Osteocyte (in vitro differentiated cells): ENCODE results near the gene SYTL2. TPM values are rescaled to one million over a fixed set of nuclear protein-coding genes. Genes with fewer than 3 reads are reported as not detected.
"Not testable (repeated sequence)": the region's sequence is repeated elsewhere in the genome, so short reads cannot be mapped to it uniquely, and the experiment has no call there.

Experiments
- DNase-seq: peaks from one replicate; pipeline ENCODE4 v3.0.0; 2021; ENCODE audit warnings: mixed read lengths; ENCODE audit not compliant: unreplicated experiment; ENCODE audit errors: extremely low spot score
- H3K27ac Mint-ChIP-seq: one replicate; pipeline ENCODE4 v1.8.0; 2021; ENCODE audit warnings: mild to moderate bottlenecking, mixed read lengths; ENCODE audit not compliant: unreplicated experiment
- H3K27me3 Mint-ChIP-seq: one replicate; pipeline ENCODE4 v1.8.0; 2021; ENCODE audit warnings: mixed read lengths; ENCODE audit not compliant: unreplicated experiment
- H3K36me3 Mint-ChIP-seq: one replicate; pipeline ENCODE4 v1.8.0; 2021; ENCODE audit warnings: mixed read lengths; ENCODE audit not compliant: unreplicated experiment
- H3K4me1 Mint-ChIP-seq: one replicate; pipeline ENCODE4 v1.8.0; 2021; ENCODE audit warnings: mixed read lengths; ENCODE audit not compliant: unreplicated experiment
- H3K4me3 Mint-ChIP-seq: one replicate; pipeline ENCODE4 v1.8.0; 2021; ENCODE audit warnings: mild to moderate bottlenecking, moderate library complexity, mixed read lengths; ENCODE audit not compliant: unreplicated experiment
- H3K9me3 Mint-ChIP-seq: one replicate; pipeline ENCODE4 v1.8.0; 2021; ENCODE audit warnings: mixed read lengths; ENCODE audit not compliant: unreplicated experiment
- total RNA-seq: library from RNA; stranded (reverse); gene quantifications from 2 replicates; pipeline ENCODE4 v1.2.1, GENCODE V29; 2021
- TF ChIP-seq, protein P1 (sequence below): fragments of 200-600 bp; sonication (generic); IDR thresholded peaks from 2 replicates; pipeline ENCODE4 v1.5.0; 2021; ENCODE audit warnings: antibody characterized with exemption, mild to moderate bottlenecking, moderate library complexity

Gene SYTL2
- total RNA-seq, 1 donor from 2014 or later = 4.0 TPM

DNA sequence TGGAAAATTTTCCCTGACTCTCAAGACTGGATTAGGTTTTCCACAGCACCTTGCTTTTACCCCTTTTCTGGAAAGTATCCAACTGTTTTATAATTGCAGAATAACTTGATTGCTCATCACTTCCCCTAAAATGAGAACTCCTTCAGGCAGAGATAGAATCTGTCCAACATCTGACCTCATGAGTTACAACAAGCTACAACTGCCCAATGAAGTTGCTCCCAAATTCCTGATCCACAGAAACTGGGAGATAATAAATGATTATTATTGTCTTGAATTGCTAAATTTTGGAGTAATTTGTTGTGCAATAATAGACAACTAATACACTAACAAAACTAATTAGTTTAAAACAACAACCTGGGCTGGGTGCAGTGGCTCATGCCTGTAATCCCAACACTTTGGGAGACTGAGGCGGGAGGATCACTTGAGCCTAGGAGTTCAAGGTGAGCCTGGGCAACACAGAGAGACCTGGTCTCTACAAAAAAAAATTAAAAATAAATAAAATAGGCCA, 34.2 kb upstream of the SYTL2 start:
- Mint-ChIP-seq H3K27me3 (peaks cover 2% of the 10 kb centered on the region), H3K36me3 (peaks cover 2% of the 10 kb centered on the region), H3K27ac (no peak overlapping the region), H3K9me3 (peaks cover 4% of the 10 kb centered on the region), H3K4me1 (peaks cover 2% of the 10 kb centered on the region), H3K4me3 (no peak overlapping the region)
- TF ChIP-seq, protein P1, sequence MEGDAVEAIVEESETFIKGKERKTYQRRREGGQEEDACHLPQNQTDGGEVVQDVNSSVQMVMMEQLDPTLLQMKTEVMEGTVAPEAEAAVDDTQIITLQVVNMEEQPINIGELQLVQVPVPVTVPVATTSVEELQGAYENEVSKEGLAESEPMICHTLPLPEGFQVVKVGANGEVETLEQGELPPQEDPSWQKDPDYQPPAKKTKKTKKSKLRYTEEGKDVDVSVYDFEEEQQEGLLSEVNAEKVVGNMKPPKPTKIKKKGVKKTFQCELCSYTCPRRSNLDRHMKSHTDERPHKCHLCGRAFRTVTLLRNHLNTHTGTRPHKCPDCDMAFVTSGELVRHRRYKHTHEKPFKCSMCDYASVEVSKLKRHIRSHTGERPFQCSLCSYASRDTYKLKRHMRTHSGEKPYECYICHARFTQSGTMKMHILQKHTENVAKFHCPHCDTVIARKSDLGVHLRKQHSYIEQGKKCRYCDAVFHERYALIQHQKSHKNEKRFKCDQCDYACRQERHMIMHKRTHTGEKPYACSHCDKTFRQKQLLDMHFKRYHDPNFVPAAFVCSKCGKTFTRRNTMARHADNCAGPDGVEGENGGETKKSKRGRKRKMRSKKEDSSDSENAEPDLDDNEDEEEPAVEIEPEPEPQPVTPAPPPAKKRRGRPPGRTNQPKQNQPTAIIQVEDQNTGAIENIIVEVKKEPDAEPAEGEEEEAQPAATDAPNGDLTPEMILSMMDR = no peak
- DNase-seq = no peak

- no peak overlapping the region for H3K27ac Mint-ChIP-seq
- H3K4me1 Mint-ChIP-seq = peaks cover 2% of the 10 kb centered on the region
- H3K4me3 Mint-ChIP-seq = no peak overlapping the region
- peaks cover 4% of the 10 kb centered on the region for H3K9me3 Mint-ChIP-seq
- peaks cover 2% of the 10 kb centered on the region for H3K27me3 Mint-ChIP-seq
- H3K36me3 Mint-ChIP-seq = peaks cover 2% of the 10 kb centered on the region
- no peak for DNase-seq
- TF ChIP-seq, protein P1 = no peak
Observed at GRCh38 chr11:85844439-85845123, 33.6 kb upstream of the SYTL2 start.

GRCh38 chr11:85843929-85844328, 33.0 kb upstream of the SYTL2 start:
- Mint-ChIP-seq H3K27me3 (peaks cover 2% of the 10 kb centered on the region), H3K4me3 (no peak overlapping the region), H3K36me3 (peaks cover 2% of the 10 kb centered on the region), H3K4me1 (peaks cover 2% of the 10 kb centered on the region), H3K9me3 (peaks cover 4% of the 10 kb centered on the region), H3K27ac (no peak overlapping the region)
- DNase-seq = no peak
- TF ChIP-seq, protein P1 = no peak

DNA sequence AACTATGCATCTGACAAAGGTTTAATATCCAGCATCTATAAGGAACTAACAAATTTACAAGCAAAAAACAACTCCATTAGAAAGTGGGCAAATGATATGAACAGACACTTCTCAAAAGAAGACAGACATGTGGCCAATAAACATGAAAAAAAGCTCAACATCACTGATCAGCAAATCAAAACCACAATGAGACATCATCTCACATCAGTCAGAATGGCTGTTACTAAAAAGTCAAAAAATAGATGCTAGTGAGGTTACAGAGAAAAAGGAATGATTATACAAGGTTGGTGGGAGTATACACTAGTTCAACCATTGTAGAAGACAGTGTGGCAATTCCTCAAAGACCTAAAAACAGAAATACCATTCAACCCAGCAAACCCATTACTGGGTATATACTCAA, 30.0 kb upstream of the SYTL2 start:
- DNase-seq, H3K36me3 Mint-ChIP-seq, H3K4me1 Mint-ChIP-seq, H3K27ac Mint-ChIP-seq, H3K9me3 Mint-ChIP-seq, H3K4me3 Mint-ChIP-seq, H3K27me3 Mint-ChIP-seq: not testable (repeated sequence)

DNA sequence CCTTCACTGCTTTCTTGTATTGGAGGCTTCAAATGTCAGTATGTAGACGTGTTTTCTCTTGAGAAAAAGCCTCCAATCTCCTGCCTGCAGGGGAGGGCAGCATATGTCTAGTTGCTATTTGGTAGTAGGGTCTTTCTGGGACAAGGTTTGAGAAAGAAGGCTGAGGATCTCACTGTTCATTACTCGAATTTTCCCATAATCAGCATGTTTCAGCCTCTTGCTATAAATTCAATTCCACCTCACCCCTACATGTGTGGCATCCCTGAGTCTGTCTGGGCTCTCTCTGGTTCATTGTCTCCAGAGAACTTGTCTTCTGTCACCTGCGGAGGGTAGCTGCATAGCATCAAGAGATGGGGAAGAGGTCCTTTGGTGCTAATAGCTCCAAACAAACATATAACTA, 24.8 kb upstream of the SYTL2 start:
- Mint-ChIP-seq H3K4me1 (no peaks in the 10 kb centered on the region), H3K4me3 (no peak overlapping the region), H3K9me3 (peaks cover 15% of the 10 kb centered on the region), H3K27ac (no peak overlapping the region), H3K36me3 (peaks cover 2% of the 10 kb centered on the region), H3K27me3 (no peaks in the 10 kb centered on the region)
- TF ChIP-seq, protein P1 = no peak
- DNase-seq = no peak
